AG20443 (cell line): ENCODE results near the gene GNAT3.

ENCODE experiments used
- DNase-seq: peaks from one replicate; pipeline ENCODE4 v3.0.0; 2012; ENCODE audit warnings: low spot score, mixed read lengths

Gene GNAT3

DNA sequence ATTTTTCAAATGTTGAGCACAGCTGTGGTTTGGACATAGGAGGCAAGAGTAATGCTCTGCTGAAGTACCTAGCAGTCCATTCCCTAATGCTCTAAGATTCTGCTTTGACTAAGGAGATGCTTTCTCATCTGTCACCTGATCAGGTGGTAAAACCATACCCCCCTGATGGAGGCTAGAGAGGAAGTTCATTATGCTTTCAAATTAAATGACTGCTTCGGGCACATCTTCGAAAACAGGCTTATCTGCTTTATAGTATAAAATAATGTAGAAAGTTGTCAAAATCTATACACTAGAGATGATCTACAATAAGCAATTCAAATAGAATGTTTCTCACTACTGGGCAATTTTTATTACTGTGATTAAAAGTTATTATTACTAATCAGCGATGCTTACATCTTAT, at the start of gene GNAT3:
GNAT3 (minus strand) TSS at position 101 of the 400 bp plus-strand sequence. CDS start 138 bp downstream, outside the sequence.
- DNase-seq = no peak

GRCh38 chr7:80558116-80558515, 46.3 kb upstream of the GNAT3 start:
- no peak for DNase-seq

DNA sequence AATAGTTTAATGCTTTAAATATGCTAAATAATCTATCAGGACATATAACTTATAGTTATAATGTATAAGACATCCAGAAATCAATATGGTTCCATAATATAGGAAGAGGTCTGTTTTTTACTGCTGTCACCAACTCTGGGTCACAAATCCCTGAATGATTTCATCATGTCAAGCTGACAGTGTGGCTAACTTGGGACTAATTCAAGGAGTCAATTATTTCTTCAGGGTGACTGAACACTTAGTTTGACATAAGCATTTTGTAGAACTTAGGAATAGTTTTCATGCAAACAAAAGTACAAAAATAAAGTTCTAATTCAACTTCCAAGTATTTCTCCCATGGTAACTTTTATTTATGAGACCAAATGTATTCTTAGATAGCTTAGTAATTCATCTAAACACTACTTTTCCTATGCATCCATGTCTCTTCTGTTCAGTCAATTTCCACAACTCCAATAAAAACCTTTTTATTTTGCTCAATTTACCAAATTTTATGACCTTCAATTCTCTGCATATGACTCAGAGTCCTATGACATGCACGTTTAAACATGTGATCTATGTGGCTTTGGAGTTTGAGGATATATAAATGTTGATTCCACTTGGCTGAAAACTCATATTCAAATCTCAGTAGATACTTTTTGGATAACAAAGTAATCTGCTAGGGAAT, 40.3 kb upstream of the GNAT3 start:
- no peak for DNase-seq

- DNase-seq = no peak
Observed at GRCh38 chr7:80550005-80550404, 38.1 kb upstream of the GNAT3 start.

DNA sequence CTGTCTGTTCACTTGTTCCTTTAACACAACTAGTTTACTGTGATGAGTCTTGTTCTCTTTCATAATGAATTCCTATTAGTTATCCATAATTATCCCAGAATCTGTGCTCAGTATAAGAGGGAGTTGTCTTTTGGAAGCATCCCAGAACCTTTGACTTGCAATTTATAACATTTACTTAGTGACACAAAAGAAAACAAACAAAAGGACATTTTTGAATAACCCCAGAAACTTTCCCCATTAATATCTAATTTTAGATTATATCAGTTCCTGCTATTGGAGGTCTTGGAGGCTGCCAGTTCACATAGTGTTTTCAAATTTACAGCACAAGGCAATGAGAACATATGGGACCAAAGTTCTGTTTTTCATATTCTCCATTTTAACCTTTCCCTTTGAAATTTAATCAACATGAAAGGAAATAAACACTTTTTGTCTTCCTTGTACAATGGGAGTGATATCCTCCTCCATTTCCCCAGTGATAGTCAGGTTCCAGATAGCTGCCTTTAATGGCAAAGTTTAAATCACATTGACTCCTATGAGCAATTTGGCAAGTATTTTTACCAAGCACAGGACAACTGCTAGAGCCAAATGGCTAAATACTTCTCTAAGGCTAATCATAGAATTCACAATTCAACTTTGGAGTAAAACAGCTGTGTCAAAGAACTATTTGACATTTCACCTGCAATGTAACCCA, 37.1 kb upstream of the GNAT3 start:
- no peak for DNase-seq

DNA sequence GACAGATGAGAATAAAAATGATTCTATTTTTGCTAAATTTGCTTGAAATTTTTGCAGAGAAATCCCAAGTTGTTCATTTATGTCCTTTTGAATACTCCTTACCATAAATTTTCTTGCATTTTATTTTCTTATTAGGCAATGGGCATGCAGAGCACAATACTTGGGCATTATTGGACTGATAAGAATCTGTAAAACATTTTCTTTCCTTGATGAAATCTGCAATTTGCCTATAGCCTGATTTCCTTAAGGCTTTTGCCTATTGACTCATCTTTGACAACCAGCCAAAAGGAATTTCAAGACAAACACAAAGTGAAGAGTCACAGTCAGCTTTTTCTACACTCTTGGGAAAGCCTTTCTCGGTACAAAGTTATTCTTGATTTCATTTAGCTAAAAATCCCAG, 30.5 kb upstream of the GNAT3 start:
- peak; percentile 65 for DNase-seq

DNA sequence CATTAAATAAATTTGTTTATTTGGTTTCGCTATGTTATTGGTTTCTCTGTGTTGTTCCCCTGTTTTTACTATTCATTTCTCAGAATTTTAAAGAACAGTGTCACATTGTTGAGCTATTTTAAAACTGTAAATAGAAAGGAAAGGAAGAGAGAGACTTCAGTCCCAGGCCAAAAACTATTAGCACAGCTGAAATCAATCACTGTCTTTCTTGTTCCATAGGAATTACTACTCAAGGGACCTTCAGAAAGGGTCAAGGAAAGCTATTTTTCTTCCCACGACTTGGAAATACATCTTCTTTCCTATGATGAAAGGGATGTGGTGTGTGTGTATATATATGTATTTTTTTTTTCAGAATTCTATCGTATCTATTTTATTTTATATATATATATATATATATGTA, 29.0 kb upstream of the GNAT3 start:
- no peak for DNase-seq

DNA sequence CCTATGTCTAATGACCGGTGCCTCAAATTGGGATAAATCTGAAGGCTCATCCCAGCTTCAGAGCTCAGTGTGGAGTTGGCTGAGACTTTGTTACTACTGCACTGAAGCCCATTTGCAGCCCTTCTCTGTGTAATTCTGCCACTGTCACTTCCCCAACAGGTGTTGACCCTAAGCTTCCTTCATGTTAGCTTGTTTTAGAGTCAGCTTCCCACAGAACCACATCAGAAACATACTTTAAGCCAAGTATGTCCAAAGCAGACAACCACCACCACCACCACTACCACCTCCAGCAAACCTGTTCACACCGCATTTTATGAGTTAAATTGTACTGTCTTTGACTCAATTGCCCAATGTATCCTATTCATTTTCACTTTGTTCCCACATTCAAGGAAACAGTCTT, 25.2 kb upstream of the GNAT3 start:
- no peak for DNase-seq

DNA sequence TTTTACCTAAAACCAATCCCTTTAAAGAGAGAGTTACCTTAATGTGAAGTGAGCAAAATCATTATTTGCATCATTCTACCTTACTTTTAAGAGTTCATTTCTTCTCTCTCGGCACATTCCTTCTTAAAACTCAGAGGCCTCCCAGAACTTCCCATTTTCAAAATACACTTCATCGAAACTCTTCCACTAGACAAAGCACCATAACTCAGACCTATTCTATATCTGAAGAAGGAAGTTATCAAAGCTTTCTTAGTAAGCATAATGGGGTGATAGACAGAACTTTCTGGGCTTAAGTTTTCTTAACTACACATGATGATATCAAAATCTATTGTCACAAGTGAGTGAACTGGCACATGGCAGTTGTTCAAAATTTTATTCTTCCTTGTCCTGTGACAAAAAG, 24.6 kb upstream of the GNAT3 start:
- DNase-seq = no peak

- peak; percentile 29 for DNase-seq
Observed at GRCh38 chr7:80533287-80533686, 21.4 kb upstream of the GNAT3 start.

DNA sequence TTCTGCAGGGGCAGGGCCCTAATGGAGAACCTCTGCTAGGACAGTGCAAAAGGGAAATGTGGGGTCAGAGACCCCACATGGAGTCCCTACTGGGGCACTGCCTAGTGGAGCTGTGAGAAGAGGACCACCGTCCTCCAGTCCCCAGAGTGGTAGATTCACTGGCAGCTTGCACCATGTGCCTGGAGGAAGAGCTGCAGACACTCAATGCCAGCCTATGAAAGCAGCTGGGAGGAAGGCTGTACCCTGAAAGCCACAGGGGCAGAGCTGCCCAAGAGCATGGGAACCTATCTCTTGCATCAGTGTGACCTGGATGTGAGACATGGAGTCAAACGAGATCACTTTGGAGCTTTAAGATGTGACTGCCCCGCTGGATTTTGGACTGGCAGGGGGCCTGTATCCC, 20.3 kb upstream of the GNAT3 start:
- DNase-seq = no peak

DNA sequence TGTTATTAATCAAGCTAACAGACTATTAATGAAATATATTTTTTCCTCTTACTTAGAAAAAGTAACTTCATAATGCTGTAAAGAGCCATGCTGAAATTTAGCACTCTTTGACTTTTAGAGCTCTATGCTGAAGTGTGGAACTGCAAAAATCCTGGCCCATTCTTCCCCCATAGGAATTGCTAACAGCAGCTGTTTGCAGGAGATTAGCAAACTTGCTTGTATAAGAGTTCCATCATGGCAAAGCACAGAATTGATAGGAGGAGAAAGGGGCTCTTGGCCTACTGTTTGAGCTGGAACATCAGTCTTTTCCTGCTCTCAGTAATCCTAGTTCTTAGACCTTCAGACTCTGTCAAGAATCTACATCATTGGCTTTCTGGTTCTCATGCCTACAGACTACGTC, 18.3 kb upstream of the GNAT3 start:
- no peak for DNase-seq

GRCh38 chr7:80529362-80529761, 17.5 kb upstream of the GNAT3 start:
- no peak for DNase-seq

GRCh38 chr7:80528689-80529088, 16.8 kb upstream of the GNAT3 start:
- DNase-seq = no peak

DNA sequence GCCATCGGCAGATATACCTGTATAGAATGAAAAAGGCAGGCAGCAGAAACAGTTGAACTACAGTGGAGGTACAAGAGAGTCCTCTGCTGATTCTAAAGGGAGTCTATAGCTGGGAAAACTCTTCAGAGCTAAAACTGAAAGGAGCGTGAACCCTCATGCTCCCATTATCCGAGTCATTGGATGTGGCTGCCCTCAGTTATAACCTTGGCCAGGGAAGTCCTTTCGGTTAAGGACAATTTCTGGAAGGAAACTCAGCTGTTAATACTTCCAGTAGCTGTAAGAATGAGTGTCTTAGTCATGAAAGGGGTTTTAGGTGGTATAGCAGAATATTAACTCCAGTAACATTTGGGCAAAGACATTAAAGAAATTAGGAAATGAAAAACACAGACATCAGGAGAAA, 14.6 kb upstream of the GNAT3 start:
- no peak for DNase-seq

DNA sequence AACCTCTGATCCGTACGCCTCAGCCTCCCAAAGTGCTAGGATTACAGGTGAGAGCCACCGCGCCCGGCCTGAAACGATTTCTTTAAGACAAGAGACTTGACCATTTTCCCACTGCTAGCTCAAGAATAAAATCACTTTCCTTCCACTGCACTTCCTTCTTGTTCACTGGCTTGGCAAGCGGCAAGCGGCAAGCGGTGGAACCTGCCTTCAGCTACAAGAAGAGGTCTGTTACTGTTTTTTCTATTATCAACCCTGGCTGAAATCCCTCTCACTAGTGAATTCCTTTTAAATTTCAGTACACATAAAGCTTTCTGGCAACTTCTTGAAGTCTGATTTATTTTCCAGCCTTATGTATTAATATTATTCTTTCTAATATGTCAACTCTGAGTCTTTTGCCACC, 12.8 kb upstream of the GNAT3 start:
- DNase-seq = no peak

DNA sequence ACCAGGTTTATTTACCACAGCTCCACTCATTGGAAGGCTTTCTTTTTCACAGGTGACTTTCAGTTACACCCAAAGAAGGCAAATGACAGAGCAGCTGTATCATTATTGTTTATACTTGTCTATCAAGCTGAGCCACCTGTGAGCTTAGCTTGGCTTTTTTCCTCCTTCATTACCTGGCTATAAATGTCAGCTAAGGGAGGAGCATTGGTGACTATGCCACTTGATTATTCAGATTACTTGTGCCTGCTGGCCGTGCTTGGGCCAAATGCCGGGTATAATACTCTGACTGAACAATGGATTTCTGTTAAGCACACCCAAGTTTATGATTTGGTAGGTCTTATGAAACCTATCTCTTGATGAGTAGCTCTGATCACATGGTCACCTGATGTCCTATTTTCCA, 9.9 kb upstream of the GNAT3 start:
- DNase-seq = no peak

DNA sequence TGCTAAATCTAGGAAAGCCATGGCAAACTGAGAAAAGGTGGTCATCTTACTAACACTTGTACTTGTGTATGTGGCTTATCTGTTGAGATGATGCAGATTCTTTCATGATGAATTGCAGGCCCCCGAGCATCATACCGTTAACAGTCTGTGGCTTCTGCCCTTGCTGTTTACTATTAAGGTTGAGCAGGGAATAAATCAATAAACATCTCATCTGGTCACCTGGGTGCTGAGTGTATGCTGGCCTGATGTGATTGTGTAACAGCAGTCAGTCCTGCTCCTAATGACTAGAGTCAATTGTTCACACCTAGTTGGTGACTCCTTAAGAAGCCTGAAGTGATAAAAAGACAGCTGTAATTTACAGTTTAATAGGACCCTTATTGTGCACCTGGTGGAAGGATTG, 8.3 kb upstream of the GNAT3 start:
- DNase-seq = no peak

DNA sequence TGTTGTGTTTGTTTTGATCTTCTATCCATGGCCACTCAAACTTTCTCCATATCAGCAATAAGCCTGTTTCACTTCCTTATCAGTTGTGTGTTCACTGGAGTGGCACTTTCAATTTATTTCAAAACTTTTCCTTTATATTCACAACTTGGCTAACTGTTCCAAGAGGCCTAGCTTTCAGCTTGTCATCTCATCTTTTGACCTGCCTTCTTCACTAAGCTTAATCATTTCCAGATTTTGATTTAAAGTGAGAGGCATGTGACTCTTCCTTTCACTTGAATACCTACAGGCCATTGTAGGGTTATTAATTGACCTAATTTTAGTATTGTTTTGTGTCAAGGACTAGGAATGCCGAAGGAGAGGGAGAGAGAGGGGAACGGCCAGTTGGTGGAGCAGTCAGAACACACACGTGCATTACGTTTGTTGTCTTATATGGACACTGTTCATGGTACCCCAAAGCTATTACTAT, 5.5 kb upstream of the GNAT3 start:
- DNase-seq = no peak

GRCh38 chr7:80515298-80515697, 3.4 kb upstream of the GNAT3 start:
- DNase-seq = no peak

DNA sequence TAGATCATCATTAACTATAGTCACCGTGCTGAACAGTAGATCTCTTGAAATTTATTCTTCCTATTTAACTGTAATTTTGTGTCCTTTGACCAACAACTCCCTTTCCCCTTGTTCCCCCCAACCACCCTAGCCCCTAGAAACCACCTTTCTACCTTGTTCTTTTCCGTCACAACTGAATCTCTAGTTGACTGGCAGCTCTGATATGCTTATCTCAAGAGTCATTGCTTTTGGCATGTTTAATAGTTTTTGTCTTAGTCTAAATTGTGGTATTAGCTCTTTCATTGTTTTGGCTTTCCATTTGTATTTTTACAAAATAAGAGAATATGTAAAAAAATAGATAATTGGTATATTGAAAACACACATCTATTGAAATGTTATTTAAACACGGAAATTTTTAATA, 1.8 kb downstream of the GNAT3 start:
- no peak for DNase-seq

DNA sequence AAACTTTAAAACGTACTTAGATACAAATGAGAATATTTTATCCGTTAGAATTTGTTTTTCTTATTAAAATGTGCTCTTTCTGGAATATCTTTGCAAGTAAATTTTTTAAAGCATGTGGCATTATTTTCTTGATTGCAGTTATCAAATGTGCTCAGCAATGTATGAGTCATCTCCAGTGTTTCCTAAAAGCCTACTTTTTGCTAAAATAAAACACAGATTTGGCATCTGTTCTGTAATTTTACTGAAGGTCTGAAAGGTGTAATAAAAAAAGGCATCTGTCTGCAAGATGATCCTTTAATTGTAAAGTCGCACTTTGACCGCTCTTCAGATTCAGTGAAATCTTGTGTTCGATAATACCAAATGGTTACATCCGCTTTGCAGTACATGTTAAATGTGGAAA, 3.4 kb downstream of the GNAT3 start:
- no peak for DNase-seq

DNA sequence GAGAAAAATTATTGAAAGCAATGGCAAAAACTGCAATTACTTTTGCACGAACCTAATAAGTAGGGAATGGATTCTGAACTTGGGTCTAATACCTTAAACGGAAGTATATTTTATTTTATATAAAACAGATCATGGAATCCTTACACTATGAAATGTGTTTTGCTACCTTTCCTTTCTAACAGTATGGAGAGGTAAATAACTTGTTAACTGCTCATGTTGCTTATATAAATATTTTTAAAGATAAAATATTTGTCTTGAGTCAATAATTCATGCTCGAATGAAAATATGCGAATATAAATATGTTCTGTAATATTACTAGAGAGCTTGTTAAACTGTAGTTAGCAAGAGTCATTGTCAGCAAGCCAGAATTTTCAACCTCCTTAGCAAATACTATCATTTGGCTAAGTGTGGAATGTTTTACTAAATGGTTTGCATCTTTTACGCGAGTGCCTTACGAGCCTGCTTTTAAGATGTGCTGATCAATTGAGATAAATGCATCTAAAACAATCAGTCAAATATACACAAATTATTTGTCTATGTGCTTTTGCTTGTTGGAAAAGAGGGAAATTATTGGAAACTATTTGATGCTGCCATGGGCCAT, 5.9 kb downstream of the GNAT3 start:
- no peak for DNase-seq

DNA sequence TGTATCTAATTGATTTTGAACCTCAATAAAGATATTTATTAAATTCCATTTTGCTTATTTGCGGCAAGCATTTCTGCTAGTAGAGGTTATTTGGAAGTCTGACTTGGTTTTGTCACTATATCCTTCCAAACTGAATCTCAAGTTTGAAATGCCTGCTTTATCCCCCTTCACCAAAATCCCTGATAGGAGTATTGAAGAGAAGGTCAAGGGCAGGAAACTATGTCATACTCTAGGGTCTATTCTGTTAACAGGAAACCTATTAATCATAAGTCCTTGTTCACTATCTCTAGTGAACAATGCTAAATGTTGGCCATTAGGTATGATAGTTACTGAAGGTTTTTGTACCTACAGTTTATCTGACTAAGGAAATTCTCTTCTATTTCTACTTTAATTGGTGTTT, 11.5 kb downstream of the GNAT3 start:
- no peak for DNase-seq
